Measurements from ENCODE around the gene WDR93.

DNA sequence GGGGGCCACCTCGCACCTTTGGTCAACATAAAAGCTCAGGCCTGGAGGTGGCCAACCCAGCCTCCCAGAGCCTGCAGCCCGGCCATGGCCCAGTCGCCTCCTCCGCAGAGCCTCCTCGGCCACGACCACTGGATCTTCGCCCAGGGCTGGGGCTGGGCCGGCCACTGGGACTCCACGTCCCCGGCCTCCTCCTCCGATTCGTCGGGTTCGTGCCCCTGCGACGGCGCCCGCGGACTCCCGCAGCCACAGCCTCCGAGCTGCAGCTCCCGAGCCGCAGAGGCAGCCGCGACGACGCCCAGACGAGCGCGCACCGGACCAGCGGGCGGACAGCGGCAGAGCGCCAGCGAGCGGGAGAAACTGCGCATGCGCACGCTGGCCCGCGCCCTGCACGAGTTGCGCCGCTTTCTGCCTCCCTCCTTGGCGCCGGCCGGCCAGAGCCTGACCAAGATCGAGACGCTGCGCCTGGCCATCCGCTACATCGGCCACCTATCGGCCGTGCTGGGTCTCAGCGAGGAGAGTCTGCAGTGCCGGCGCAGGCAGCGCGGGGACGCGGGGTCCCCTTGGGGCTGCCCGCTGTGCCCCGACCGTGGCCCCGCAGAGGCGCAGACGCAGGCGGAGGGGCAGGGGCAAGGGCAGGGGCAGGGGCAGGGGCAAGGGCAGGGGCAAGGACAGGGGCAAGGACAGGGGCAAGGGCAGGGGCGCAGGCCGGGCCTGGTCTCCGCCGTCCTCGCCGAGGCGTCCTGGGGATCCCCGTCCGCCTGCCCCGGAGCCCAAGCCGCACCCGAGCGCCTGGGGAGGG, 85.9 kb downstream of the WDR93 start, which contains the start of gene MESP2:
- TF ChIP-seq POLR2A (IDR thresholded peaks at IDR 0.05; ENCODE audit: low read depth) (no peak), EP300 (IDR thresholded peaks at IDR 0.05) (no peak)

Measured in esophagus muscularis mucosa (tissue), 2 donors.